ACC112 (cell line): Measurements from ENCODE around the gene DUSP23.

Experiments
- H2AFZ ChIP-seq: fragments of 200-600 bp; sonication (generic); one replicate; pipeline ENCODE4 v1.6.0; 2017; ENCODE audit warnings: antibody characterized with exemption, low read length; ENCODE audit not compliant: unreplicated experiment
- H3K27ac ChIP-seq: fragments of 200-600 bp; sonication (generic); 2 replicates; pipeline ENCODE4 v1.5.1; 2014; ENCODE audit warnings: low read depth, mild to moderate bottlenecking, antibody characterized with exemption, low read length, moderate library complexity
- H3K27me3 ChIP-seq: fragments of 200-600 bp; sonication (generic); 2 replicates; pipeline ENCODE4 v1.6.1; 2014; ENCODE audit warnings: mild to moderate bottlenecking, antibody characterized with exemption, low read length, moderate library complexity, mixed read lengths; ENCODE audit not compliant: insufficient read depth
- H3K36me3 ChIP-seq: fragments of 200-600 bp; sonication (generic); 2 replicates; pipeline ENCODE4 v1.6.1; 2016; ENCODE audit warnings: mild to moderate bottlenecking, antibody characterized with exemption, low read length, moderate library complexity, mixed read lengths; ENCODE audit not compliant: insufficient read depth
- H3K4me1 ChIP-seq: fragments of 200-600 bp; sonication (generic); one replicate; pipeline ENCODE4 v1.6.1; 2016; ENCODE audit warnings: low read length, mixed read lengths; ENCODE audit not compliant: insufficient read depth, unreplicated experiment, control insufficient read depth
- H3K4me3 ChIP-seq: fragments of 200-600 bp; sonication (generic); 2 replicates; pipeline ENCODE4 v1.5.1; 2014; ENCODE audit warnings: mild to moderate bottlenecking, low read depth, low read length
- H3K79me2 ChIP-seq: fragments of 200-600 bp; sonication (generic); one replicate; pipeline ENCODE4 v1.6.0; 2016; ENCODE audit warnings: low read length; ENCODE audit not compliant: control insufficient read depth, unreplicated experiment, insufficient read depth

DUSP23 gene

DNA sequence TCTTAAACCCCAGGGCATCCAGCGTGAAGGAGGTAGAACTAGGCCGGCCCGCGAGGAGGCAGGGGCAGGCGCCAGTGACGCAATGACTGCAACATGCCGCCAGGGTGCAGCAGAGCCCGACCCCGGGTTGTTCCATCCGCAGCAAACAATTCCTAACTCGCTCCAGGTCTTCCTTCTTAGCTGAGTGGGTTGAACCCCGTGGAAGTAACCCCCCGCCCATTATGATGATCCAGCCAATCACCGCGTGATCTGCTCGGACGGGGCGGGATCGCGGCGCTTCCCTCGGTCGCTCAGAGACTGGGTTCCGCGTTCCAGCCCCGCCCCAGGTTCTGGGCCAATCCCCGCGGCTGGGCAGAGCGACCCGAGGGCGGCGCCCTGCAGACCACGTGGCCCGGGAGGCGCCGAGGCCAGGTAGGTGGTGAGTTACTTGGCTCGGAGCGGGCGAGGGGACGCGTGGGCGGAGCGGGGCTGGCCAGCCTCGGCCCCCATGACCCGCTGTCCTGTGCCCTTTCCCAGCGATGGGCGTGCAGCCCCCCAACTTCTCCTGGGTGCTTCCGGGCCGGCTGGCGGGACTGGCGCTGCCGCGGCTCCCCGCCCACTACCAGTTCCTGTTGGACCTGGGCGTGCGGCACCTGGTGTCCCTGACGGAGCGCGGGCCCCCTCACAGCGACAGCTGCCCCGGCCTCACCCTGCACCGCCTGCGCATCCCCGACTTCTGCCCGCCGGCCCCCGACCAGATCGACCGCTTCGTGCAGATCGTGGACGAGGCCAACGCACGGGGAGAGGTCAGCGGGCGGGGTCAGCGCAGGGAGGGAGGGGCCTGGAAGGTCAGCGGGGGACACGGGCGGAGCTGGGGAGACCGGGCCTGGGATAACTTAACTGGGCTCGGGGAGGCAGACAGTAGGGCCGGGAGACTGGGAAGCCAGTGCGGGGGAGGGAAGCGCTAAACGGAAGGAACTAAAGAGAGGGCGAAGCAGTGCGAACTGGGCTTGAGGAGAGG, at the start of gene DUSP23:
Gene DUSP23 (plus strand): TSS at position 380 of the 1,000 bp plus-strand sequence. CDS start 139 bp downstream, at position 519.
- peak within 1 kb of the TSS; percentile 88 for H3K4me3 ChIP-seq
- peak within 1 kb of the TSS; percentile 90 for H3K27ac ChIP-seq
- H3K36me3 ChIP-seq = no peaks in the 10 kb centered on the region
- peaks cover 39% of the 10 kb centered on the region for H3K4me1 ChIP-seq
- peak within 1 kb of the TSS; percentile 95 for H2AFZ ChIP-seq
- H3K79me2 ChIP-seq = peaks cover 13% of the 10 kb centered on the region
- no peaks in the 10 kb centered on the region for H3K27me3 ChIP-seq

DNA sequence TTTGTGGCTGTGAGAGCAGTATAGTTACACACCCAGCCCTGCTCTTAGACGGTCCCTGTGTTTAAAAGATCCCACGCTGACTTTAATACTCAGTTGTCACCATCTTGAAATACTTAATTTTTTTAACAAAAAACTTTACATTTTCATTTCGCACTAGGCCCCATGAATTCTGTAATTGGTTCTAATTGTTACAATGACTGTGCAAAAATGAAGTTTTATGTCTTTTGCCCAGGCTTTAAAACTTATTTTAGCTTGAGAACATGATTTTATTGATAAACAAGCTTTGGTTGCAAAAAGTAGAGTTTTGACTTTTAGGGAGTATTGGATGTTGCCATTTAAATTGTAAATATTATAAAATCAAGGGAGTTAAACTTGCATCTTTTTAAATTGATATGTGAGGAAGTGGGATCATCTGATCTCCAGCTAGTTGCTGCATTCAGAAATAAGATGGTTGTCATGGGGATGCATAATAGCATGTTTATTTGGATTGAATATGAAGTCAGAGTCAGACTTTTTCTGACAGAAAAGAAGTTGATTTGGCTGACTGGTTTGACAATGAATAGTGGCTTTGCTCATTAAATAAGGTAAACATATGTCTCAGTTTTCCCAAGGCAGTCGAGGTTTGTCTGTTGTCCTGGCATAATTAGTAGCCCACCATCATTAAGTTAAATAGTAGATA, 43.4 kb upstream of the DUSP23 start:
- no peaks in the 10 kb centered on the region for H3K27me3 ChIP-seq
- H3K4me3 ChIP-seq = no peak overlapping the region
- no peak overlapping the region for H3K27ac ChIP-seq
- H3K79me2 ChIP-seq = no peaks in the 10 kb centered on the region
- no peaks in the 10 kb centered on the region for H3K4me1 ChIP-seq
- H3K36me3 ChIP-seq = no peaks in the 10 kb centered on the region
- no peak overlapping the region for H2AFZ ChIP-seq

DNA sequence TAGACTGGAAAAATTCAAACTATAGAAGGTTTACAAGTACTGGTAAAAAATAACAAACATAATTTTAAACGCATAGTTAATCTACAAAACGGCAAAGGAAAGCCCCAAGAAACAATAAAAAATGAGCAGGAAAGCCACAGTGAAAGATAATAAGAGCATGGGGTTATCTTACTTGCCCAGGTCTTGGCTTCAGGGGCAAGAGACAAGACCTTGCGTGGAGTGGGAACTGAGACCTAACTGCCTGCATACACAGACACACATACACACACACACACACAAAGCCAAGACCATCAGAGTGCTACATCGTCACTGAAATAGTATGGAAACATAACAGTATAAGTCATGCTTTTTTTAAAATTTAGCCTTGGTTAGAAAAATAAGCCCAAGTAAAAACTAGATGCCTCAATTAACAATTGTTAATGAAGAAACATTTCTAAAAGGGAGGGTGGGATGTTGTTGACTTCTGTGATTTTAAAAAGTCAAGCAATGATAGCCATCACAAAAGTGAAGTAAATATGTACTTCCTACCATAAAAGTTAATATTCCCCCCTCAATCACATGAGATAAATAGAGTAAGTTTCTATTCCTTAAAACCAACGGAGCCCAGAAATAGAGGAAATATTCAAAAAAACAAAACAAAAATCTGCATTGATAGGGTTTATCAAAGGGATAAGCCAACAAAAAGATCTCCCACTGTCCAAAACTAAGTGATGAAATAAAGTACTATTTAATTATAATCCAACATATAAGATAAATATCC, 36.9 kb upstream of the DUSP23 start:
- no peak overlapping the region for H2AFZ ChIP-seq
- H3K36me3 ChIP-seq = no peaks in the 10 kb centered on the region
- no peak overlapping the region for H3K27ac ChIP-seq
- no peak overlapping the region for H3K4me3 ChIP-seq
- H3K27me3 ChIP-seq = no peaks in the 10 kb centered on the region
- H3K79me2 ChIP-seq = no peaks in the 10 kb centered on the region
- no peaks in the 10 kb centered on the region for H3K4me1 ChIP-seq

DNA sequence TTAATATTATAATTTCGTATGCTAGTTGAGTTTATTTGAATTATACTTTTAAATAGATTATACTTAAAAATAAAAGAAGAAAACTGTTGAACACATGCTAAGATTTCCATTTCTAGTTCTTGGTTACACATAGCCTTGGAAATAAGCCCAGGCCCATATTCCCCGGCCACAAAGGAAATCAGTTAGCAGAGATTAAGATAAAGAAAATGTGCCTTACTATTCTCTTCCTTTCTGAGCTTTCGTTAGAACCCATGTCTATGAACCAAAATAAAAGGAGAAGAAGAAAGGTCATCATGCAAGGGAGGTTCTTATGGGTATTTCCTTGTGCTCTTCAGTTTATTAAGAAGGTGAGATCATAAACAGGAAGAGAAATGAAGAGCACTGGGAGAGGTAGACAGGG, 34.1 kb upstream of the DUSP23 start:
- Histone ChIP-seq H3K4me3 (no peak overlapping the region), H3K79me2 (no peaks in the 10 kb centered on the region)

DNA sequence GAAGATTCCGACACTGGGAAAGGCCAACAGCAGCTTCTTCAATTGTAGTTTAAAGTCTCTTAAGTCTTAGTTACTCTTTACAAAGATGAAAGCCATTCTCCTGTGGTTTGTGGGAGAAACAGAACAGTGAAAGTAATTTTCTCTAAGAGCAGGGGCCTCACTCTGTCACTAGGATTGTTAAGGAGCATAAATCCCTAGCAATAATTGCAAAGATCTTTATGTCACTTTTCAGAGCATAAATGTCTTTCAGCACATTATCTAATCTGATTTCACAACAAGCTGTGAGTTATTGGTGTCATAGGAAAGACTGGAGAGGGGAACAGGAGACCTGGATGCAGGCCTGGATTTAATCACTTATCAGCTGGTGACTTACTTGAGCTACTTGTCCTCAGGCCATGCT, 32.4 kb upstream of the DUSP23 start:
- no peaks in the 10 kb centered on the region for H3K36me3 ChIP-seq
- peaks cover 14% of the 10 kb centered on the region for H3K4me1 ChIP-seq
- no peak overlapping the region for H3K4me3 ChIP-seq
- H3K79me2 ChIP-seq = no peaks in the 10 kb centered on the region
- no peak overlapping the region for H2AFZ ChIP-seq
- no peaks in the 10 kb centered on the region for H3K27me3 ChIP-seq
- H3K27ac ChIP-seq = no peak overlapping the region

More for the DNA sequence above, 34.1 kb upstream of the DUSP23 start:
- H3K4me1 ChIP-seq = peaks cover 2% of the 10 kb centered on the region
- no peaks in the 10 kb centered on the region for H3K27me3 ChIP-seq
- H3K27ac ChIP-seq = no peak overlapping the region
- H3K36me3 ChIP-seq = no peaks in the 10 kb centered on the region
- no peak overlapping the region for H2AFZ ChIP-seq

DNA sequence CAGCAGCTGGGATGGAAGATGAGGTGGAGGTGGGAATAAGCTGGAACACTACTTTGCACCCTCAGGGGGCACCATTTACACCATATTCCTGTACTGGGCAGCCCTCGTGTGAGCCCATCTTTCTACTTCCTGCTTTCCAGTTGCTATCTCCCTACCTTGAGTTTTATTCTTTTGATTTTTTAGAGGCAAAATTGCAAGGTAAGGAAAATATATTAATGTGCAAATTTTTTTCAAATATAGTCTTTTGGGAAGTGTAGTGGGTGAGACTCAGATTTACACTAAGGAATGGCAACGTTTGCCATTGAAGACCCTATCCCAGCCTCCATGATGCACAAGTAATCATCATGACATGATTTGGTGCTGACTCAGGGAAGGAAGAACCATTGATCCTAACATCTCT, 31.1 kb upstream of the DUSP23 start:
- Histone ChIP-seq H2AFZ (no peak overlapping the region), H3K27ac (no peak overlapping the region), H3K36me3 (no peaks in the 10 kb centered on the region), H3K27me3 (no peaks in the 10 kb centered on the region), H3K4me1 (peaks cover 14% of the 10 kb centered on the region), H3K4me3 (no peak overlapping the region), H3K79me2 (no peaks in the 10 kb centered on the region)

DNA sequence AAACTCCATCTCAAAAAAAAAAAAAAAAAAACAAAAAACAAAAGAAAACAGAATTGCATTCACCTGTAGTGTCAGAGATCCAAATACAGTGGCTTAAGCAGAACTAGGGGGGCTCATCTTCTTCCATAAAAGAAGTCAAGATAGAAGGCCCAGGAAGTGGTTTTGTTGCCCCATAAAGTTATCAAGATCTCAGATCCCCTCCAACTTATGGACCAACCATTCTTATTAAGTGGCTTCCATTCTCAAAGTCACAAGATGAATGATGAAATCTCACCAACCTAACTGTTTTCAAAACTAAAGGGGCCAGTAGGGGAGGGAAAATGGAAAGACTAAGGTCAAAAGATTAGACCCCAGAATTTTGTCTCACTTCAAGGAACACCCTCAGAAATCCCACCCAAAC, 30.1 kb upstream of the DUSP23 start:
- no peak overlapping the region for H3K27ac ChIP-seq
- H3K36me3 ChIP-seq = no peaks in the 10 kb centered on the region
- no peaks in the 10 kb centered on the region for H3K27me3 ChIP-seq
- H3K79me2 ChIP-seq = no peaks in the 10 kb centered on the region
- H3K4me3 ChIP-seq = no peak overlapping the region
- H3K4me1 ChIP-seq = peaks cover 14% of the 10 kb centered on the region
- no peak overlapping the region for H2AFZ ChIP-seq

DNA sequence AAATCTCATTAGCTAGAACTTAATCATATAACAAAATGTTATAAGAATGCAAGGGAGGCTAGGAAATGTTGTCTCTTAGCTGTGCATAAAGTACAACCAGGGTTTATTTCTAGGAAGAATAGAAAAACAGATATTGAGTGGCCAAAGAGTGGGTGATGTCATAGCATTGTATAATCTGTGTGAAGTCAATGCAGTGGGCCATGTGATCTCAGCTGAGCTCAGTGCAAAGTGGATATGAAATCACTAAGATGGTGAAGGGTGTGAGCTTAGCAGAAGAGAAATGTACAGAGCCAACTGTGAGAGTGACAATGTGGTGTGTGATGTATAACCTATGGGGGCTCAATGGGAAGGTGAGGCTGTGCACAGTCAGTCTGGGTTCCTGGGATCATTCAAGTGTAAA, 29.7 kb upstream of the DUSP23 start:
- Histone ChIP-seq H3K36me3 (no peaks in the 10 kb centered on the region), H2AFZ (no peak overlapping the region), H3K4me3 (no peak overlapping the region), H3K4me1 (peaks cover 14% of the 10 kb centered on the region), H3K79me2 (no peaks in the 10 kb centered on the region), H3K27me3 (no peaks in the 10 kb centered on the region), H3K27ac (no peak overlapping the region)

DNA sequence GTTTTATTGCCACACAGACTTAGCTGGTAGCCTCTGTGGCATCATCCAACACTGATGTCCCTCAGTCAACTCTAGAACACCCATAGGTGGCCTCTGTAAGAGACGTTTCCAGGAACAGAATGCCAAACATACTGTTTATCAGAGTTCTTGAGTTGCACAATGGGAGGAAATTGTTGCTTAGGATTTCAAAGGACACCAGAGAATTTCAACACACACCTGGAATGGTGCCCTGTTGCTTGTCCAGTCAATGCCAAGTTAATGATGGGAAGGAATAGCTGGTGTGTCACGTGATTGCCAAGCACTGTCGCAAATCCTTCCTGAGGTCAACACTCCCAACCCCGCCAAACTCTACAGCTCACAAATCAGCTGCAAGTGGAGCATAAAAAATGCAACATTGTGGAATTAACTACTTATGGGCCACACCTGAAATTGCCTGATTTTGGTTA, 28.6 kb upstream of the DUSP23 start:
- no peaks in the 10 kb centered on the region for H3K27me3 ChIP-seq
- no peak overlapping the region for H2AFZ ChIP-seq
- H3K79me2 ChIP-seq = no peaks in the 10 kb centered on the region
- no peak overlapping the region for H3K4me3 ChIP-seq
- peaks cover 14% of the 10 kb centered on the region for H3K4me1 ChIP-seq
- no peaks in the 10 kb centered on the region for H3K36me3 ChIP-seq
- H3K27ac ChIP-seq = peak overlapping the region; percentile 75

DNA sequence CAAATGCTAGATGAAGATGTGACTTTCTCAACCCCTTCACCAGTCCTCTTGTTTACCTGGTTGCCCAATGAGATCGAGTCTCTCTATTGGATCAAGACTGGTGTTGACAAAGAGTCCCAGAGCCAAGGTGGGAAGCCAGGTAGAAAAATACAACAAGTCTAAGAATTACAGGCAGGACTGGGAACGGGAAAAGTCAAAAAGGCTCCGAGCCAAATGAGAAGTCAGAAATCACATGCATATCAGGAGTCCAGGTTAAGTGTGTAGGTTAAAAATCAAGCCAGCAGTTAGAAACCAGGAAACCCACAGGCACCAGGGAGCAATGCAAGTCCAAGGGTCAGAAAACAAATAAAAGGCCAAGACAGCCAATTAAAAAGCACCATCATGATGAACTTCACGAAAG, 27.4 kb upstream of the DUSP23 start:
- H3K79me2 ChIP-seq = no peaks in the 10 kb centered on the region
- peaks cover 14% of the 10 kb centered on the region for H3K4me1 ChIP-seq
- no peak overlapping the region for H2AFZ ChIP-seq
- no peak overlapping the region for H3K27ac ChIP-seq
- H3K36me3 ChIP-seq = no peaks in the 10 kb centered on the region
- H3K27me3 ChIP-seq = no peaks in the 10 kb centered on the region
- no peak overlapping the region for H3K4me3 ChIP-seq
